HepG2 (cell line): ENCODE results near the gene KSR1. TPM values are rescaled to one million over a fixed set of nuclear protein-coding genes. Genes with fewer than 3 reads are reported as not detected.
A peak's percentile ranks its signal among the peaks of the same experiment; 100 is the strongest.

Source experiments
- ATAC-seq: fragments of 200-7000 bp; cut with Tn5 transposase; 3 replicates; pipeline ENCODE4 v1.9.1; 2020; ENCODE audit warnings: mild to moderate bottlenecking, moderate library complexity
- BruUV-seq: library from RNA; stranded (reverse); fragments of 400-500 nt; replicated peaks from 2 replicates; lab custom pipeline; 2021; lab: Mats Ljungman, UMichigan
- CTCF ChIA-PET: fragments of 300-600 bp; formaldehyde crosslinking; extraction: SDS; loops from one replicate; lab custom pipeline; 2021; ENCODE audit warnings: low total read pairs, inconsistent platforms, low intra/inter-chr PET ratio; lab: Yijun Ruan, JAX
- POLR2A ChIA-PET: fragments of 350-600 bp; sonication (Branson Sonifier 250); formaldehyde crosslinking; loops from one replicate; lab custom pipeline; 2020; ENCODE audit warnings: antibody characterized with exemption, inconsistent platforms; lab: Yijun Ruan, JAX
- DNase-seq: peaks from one replicate; pipeline ENCODE4 v3.0.0-alpha.2; 2015; ENCODE audit warnings: low spot score
- FAIRE-seq: peaks from 3 replicates; lab custom pipeline; 2011; peaks lifted over from hg19 to GRCh38; lab: Jason Lieb, UNC
- H2AFZ ChIP-seq: one replicate; pipeline ENCODE4 v1.6.1; 2011; ENCODE audit warnings: low read length, inconsistent platforms
- H3K27ac ChIP-seq: fragments of 300-600 bp; 3 replicates; pipeline ENCODE4 v1.8.0; 2011; ENCODE audit warnings: mixed run types, mild to moderate bottlenecking, mixed read lengths, low read length, inconsistent platforms; ENCODE audit not compliant: insufficient read depth; ENCODE audit errors: extremely low read length
- H3K27me3 ChIP-seq, 2 experiments: fragments of 200-600 bp in 1 of 2; 2 replicates in 1 of 2; 3 replicates in 1 of 2; pipeline versions ENCODE4 v1.6.0 to v1.8.0; 2011; ENCODE audit warnings: low read length in 2 of 2, mild to moderate bottlenecking in 2 of 2, moderate library complexity in 2 of 2, inconsistent platforms in 1 of 2; ENCODE audit not compliant: insufficient read depth in 2 of 2, control insufficient read depth in 1 of 2
- H3K36me3 ChIP-seq, 2 experiments: fragments of 200-600 bp in 1 of 2; replicated peaks in 1 of 2; 2 replicates in 1 of 2; 3 replicates in 1 of 2; pipeline versions ENCODE4 v1.5.1 to v1.8.0; 2011; ENCODE audit warnings: low read length in 2 of 2, inconsistent platforms in 1 of 2; ENCODE audit not compliant: insufficient read depth in 2 of 2, control insufficient read depth in 1 of 2
- H3K4me1 ChIP-seq: 2 replicates; pipeline ENCODE4 v1.5.1; 2012; ENCODE audit warnings: low read length, inconsistent platforms; ENCODE audit not compliant: insufficient read depth
- H3K4me2 ChIP-seq: 2 replicates; pipeline ENCODE4 v1.6.0; 2011; ENCODE audit warnings: low read depth, low read length, inconsistent platforms
- H3K4me3 ChIP-seq, 3 experiments: fragments of 200-600 bp in 1 of 3; sonication (generic), shearing (Covaris generic) in 1 of 3; replicated peaks in 1 of 3; 2 replicates each; pipeline ENCODE4 v1.5.1; 2011 to 2016; ENCODE audit warnings: low read length in 3 of 3, inconsistent platforms in 2 of 3, low read depth in 2 of 3, mild to moderate bottlenecking in 2 of 3, control low read depth in 1 of 3, mixed read lengths in 1 of 3; ENCODE audit not compliant: insufficient read depth in 1 of 3
- H3K79me2 ChIP-seq: one replicate; pipeline ENCODE4 v1.6.1; 2011; ENCODE audit warnings: low read length, inconsistent platforms; ENCODE audit not compliant: insufficient read depth
- H3K9ac ChIP-seq: 2 replicates; pipeline ENCODE4 v1.6.0; 2011; ENCODE audit warnings: mild to moderate bottlenecking, low read depth, low read length, inconsistent platforms; ENCODE audit not compliant: insufficient read depth
- H3K9me3 ChIP-seq: 2 replicates; pipeline ENCODE4 v1.5.1; 2012; ENCODE audit warnings: mild to moderate bottlenecking, low read length
- H4K20me1 ChIP-seq: 2 replicates; pipeline ENCODE4 v1.6.0; 2011; ENCODE audit warnings: inconsistent platforms, mild to moderate bottlenecking, low read length, moderate library complexity; ENCODE audit not compliant: insufficient read depth
- CCAR2 ChIP-seq: fragments of 200-400 bp; formaldehyde crosslinking; optimal IDR thresholded peaks from 2 replicates; pipeline ENCODE3; 2018; ENCODE audit warnings: low read depth, mild to moderate bottlenecking, low read length, moderate library complexity
- MED1 ChIP-seq: sonication (generic); formaldehyde crosslinking; IDR thresholded peaks from 2 replicates; pipeline ENCODE4 v1.4.0; 2020; ENCODE audit warnings: missing genetic modification reagents
- SKI ChIP-seq: fragments of 450-650 bp; IDR thresholded peaks from one replicate; pipeline ENCODE4 v1.6.1; 2018; ENCODE audit warnings: mild to moderate bottlenecking; ENCODE audit not compliant: partially characterized antibody
- ZFY ChIP-seq: sonication (generic); formaldehyde crosslinking; IDR thresholded peaks from 2 replicates; pipeline ENCODE4 v1.4.0; 2020; ENCODE audit warnings: missing genetic modification reagents
- ZNF136 ChIP-seq: sonication (generic); formaldehyde crosslinking; IDR thresholded peaks from 2 replicates; pipeline ENCODE4 v1.8.1; 2022; ENCODE audit warnings: low read depth, mild to moderate bottlenecking, moderate library complexity, missing genetic modification reagents
- ZNF329 ChIP-seq: sonication (generic); formaldehyde crosslinking; IDR thresholded peaks from 2 replicates; pipeline ENCODE4 v1.9.0; 2021; ENCODE audit warnings: low read depth, mild to moderate bottlenecking, missing genetic modification reagents
- ZNF432 ChIP-seq: sonication (generic); formaldehyde crosslinking; IDR thresholded peaks from 2 replicates; pipeline ENCODE4 v1.5.0; 2020; ENCODE audit warnings: missing genetic modification reagents, mild to moderate bottlenecking, borderline replicate concordance
- ZNF501 ChIP-seq: sonication (generic); formaldehyde crosslinking; IDR thresholded peaks from 2 replicates; pipeline ENCODE4 v1.5.1; 2020; ENCODE audit warnings: mild to moderate bottlenecking, moderate library complexity, missing genetic modification reagents
- ZNF614 ChIP-seq: IDR thresholded peaks from 2 replicates; pipeline ENCODE4 v1.6.1; 2018; ENCODE audit warnings: missing biosample characterization, missing genetic modification reagents, inconsistent platforms, borderline replicate concordance
- ZNF75D ChIP-seq: sonication (generic); formaldehyde crosslinking; IDR thresholded peaks from 2 replicates; pipeline ENCODE4 v1.8.1; 2023; ENCODE audit warnings: missing genetic modification reagents, mild to moderate bottlenecking, borderline replicate concordance
- WGBS: methylation state at CpG from one replicate; pipeline ENCODE4 v1.1.6; 2017; ENCODE audit warnings: low lambda C conversion rate; 5-methylcytosine and 5-hydroxymethylcytosine counted together
- in situ Hi-C: cut with HindIII; loops from 2 replicates; pipeline ENCODE4 v1.10.0; 2017; ENCODE audit warnings: low pct_unique_long_range_greater_than_20kb; ENCODE audit not compliant: extremely low pct_ligation_motif_present
- intact Hi-C: fragments of 100-400 bp; cut with micrococcal nuclease; formaldehyde crosslinking; loops from one replicate; pipeline ENCODE4 v1.10.0; 2022; ENCODE audit not compliant: unreplicated experiment
- polyA plus RNA-seq, 8 experiments: library from polyadenylated mRNA; depleted of rRNA in 3 of 8; stranded (reverse) in 7 of 8; unstranded in 1 of 8; fragments of >200 nt; fragmentation: Illumina TruSeq in 4 of 8; extraction: Trizol in 4 of 8; gene quantifications; 2 replicates each; pipeline versions ENCODE4 v1.2.1 to v1.2.3, GENCODE V29; 2011 to 2016; ENCODE audit warnings: low read depth in 4 of 8, missing spikeins in 1 of 8, mixed read lengths in 1 of 8; ENCODE audit not compliant: insufficient read depth in 1 of 8
- total RNA-seq, 5 experiments: library from RNA; depleted of rRNA; stranded (reverse); fragments of >200 nt; fragmentation: Illumina TruSeq; extraction: Trizol; gene quantifications; 2 replicates each; pipeline ENCODE4 v1.2.3, GENCODE V29; 2016; ENCODE audit warnings: low read depth in 1 of 5

Gene KSR1
- total and polyA plus RNA-seq, 2 of the 13 experiments (the other 11 are each of a cell fraction or from before 2014, with no cell fraction given): 10.1 to 16.6 TPM

DNA sequence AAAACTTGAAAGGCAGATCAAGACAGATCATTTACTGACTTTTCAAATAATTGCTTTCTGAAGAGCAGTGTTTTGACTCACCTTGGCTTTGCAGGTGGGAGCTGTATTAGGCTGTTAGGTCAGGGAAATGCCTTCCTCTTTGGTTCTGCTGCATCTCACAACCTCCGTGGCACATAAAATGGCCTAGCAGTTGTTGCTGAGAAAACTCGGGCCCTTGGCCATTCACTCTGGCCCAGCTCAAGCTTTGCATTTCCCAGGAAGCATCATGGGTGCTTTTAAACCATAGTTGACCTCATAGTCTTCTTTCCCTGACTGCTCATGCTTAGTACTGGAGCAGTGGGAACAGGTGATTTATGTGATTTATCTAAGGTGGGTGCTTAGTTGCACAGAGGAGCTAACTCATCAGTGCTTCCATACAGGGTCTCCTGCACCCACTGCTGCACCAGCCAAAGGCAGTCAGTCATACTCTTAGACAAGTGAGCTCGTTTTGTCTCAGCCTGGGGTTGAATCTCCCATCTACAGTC is 83.6 kb downstream of the KSR1 start:
- intact Hi-C loops (no loop called here), in situ Hi-C loops (loop anchor here (10.0 kb wide), 1 partner anchor 55 kb away; no protein-coding TSS in a partner anchor)
- Histone ChIP-seq H3K9me3 (no peaks in the 10 kb centered on the region), H2AFZ (no peak overlapping the region), H3K79me2 (peaks cover 28% of the 10 kb centered on the region), H3K27ac (peak overlapping the region; percentile 34), H3K36me3 (no peaks in the 10 kb centered on the region), H3K4me1 (peaks cover 75% of the 10 kb centered on the region), H3K4me2 (peak overlapping the region; percentile 56), H3K4me3 (peak overlapping the region in 1 of 3 experiments; percentile 17; a peak in 1 of 6 replicates), H4K20me1 (peaks cover 4% of the 10 kb centered on the region; the same call in 1 of the 2 replicates), H3K27me3 (no peaks in the 10 kb centered on the region), H3K9ac (no peak overlapping the region)
- FAIRE-seq (no peak), ATAC-seq (no peak), DNase-seq (no peak)
- no TSS peak for BruUV-seq
- TF ChIP-seq SKI (no peak), ZNF501 (CRISPR knock-in tag) (0 out of 2 replicates have a peak, but pooled peaks have one; percentile 4), ZNF432 (CRISPR knock-in tag) (no peak), ZFY (CRISPR knock-in tag) (peak; percentile 2; the same call in 1 of the 2 replicates), ZNF136 (CRISPR knock-in tag) (no peak), ZNF329 (CRISPR knock-in tag) (no peak), MED1 (CRISPR knock-in tag) (no peak), CCAR2 (no peak), ZNF75D (CRISPR knock-in tag) (no peak), ZNF614 (CRISPR knock-in tag) (no peak)
- ChIA-PET CTCF (no interaction called here), POLR2A (interaction anchor here (0.9 to 2.0 kb wide), 10 partner anchors 8 to 81 kb away, joined by 3 to 13 read pairs (median 10); no protein-coding TSS in a partner anchor)
- 43% methylated on average over 3 of the region's 3 CpGs for WGBS
